Limb (tissue), 2 donors: ENCODE results near the gene SLC6A6.

ENCODE experiments used
- DNase-seq, 2 donors: peaks; one replicate each; pipeline ENCODE4 v3.0.0-alpha.2; 2016; ENCODE audit errors: extremely low spot score in 2 of 2

Gene SLC6A6

DNA sequence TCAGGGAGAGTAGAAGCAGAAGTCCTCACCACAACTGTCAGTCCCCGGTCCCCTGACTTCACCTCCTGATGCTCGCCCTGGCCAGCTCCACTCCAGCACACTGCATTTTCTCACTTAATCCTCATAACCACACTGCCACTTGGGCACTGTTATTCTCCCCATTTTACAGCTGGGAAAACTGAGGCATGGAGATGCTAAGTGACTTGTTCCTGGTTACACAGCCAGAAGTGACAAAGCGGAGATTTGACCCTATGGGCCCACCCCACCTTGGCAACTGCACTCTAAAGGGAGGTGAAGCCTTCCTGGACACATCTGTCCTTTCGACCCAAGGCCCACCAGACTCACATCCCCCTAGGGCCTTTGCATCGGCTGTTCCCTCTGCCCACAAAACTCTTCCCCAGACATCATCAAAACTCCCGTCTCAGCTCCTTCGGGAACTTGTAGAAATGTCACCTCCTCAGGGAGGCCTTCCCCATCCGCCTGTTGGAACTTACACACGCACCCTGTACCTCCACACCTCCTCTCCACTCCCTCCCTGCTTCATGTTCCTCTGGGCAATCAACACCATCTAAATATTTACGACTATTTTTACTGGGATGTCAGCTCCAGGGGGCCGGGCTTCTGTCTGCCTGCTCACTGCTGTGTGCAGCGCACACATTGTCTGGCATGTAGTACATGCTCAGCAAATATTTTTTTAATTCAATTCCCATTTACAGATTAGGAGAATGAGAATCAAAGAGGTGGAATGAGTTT lies 134.6 kb downstream of the SLC6A6 start:
- no peak for DNase-seq

DNA sequence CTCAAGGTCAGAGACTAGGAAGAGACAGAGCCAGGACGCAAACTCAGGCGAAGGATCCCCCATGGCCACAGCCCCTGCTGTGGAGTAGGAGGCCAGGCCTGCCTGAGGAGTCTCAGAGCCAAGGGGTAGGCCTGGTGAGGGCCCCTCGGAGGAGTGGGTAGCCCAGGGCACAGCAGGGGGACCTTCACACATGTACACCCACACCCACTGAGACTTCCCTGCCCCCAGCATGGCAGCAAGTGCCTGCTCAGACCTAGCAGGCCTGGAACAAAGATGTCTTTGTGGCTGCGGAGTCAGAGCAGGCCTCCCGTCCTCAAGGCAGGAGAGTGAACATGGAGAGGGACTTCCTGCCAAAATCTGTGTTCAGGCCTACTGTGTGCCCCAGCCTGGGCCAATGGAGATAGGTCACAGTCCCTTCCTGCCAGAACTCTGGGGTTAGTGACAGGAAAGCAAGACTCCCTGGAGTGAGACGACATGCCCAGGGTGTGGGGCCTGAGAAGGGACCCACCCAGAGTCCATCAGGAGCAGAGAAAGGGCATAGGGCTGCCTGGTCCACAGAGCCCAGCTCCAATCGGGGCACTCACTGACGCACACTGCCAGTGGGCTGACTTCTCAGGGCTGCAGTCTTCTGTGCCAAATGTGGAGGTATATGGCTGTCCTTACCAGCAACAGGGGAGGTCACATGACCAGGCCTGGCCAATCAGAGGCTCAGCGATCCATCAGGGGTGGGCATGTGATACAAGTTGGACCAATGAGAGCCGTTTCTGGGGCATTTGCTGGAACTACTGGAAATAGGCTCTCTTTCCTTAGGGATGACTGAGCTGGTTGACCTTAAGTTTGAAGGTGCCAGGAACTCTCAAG lies 135.4 kb downstream of the SLC6A6 start:
- no peak for DNase-seq

DNA sequence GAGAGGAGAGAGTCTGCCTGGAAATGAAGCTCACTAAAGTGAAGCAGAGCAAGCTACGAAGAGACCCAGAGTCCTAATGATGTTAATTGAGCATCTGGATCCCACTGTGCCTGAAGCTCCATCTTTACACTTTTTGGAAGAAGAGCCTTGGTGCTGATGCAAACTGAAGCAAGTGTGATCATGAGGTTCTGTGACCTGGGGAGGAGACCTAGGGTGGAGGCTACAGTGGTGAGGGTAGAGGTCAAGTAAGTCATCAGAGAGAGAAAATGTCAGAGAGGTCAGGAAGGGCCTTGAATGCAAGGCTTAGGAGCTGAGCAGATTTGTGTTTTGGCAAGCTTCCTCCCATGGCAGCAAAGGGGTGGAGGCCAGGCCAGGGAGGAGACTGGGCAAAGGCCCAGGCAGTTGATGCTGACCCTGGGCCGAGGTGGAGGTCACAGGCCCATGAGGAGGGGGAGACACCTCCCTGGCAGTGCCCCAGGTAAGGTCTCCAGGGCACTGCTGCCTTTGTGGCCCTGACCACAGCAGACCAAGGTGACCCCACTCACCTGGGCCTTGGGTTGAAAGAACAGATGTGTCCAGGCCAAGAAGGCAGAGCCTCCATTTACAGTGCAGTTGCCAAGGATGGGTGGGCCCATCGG lies 136.2 kb downstream of the SLC6A6 start:
- no peak for DNase-seq
